Measurements from ENCODE around the gene ZNF236.
"Not testable (repeated sequence)": the region's sequence is repeated elsewhere in the genome, so short reads cannot be mapped to it uniquely, and the experiment has no call there.

ZNF236 gene

DNA sequence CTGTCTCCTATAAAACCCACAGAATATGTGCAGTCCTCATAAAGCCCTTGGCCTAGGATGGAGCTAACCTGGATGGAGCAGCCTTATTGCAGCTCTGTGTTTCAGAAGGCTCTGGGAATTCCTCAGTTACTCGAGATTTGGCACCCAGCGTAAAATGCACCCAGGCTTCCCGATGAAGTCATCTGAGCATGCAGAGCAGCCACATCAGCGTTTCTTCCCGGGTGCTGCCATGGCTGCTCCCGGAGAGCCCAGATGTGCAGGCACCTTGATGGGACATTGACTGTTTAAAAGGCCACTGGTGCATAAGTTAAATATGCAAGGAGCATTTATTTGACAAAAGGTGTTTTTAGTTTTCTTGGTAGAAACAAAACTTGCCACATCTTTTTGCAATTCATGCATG lies 195.0 kb downstream of the ZNF236 start:
- Histone ChIP-seq H3K4me3 (no peak overlapping the region), H3K27ac (no peak overlapping the region)
- DNase-seq (ENCODE audit: low spot score): no peak
- TF ChIP-seq CTCF (IDR thresholded peaks at IDR 0.05): no peak

GRCh38 chr18:77018650-77019049 lies 196.3 kb downstream of the ZNF236 start:
- not testable (repeated sequence) for DNase-seq (ENCODE audit: low spot score); H3K4me3 ChIP-seq; H3K27ac ChIP-seq

- TF ChIP-seq CTCF (IDR thresholded peaks at IDR 0.05): no peak
- no peak overlapping the region for H3K27ac ChIP-seq
- no peak overlapping the region for H3K4me3 ChIP-seq
- DNase-seq (ENCODE audit: low spot score): no peak
Observed at GRCh38 chr18:77019641-77020040, 197.3 kb downstream of the ZNF236 start.

All from coronary artery (tissue), 2 donors.